Measurements from ENCODE around the gene PEX10.

DNA sequence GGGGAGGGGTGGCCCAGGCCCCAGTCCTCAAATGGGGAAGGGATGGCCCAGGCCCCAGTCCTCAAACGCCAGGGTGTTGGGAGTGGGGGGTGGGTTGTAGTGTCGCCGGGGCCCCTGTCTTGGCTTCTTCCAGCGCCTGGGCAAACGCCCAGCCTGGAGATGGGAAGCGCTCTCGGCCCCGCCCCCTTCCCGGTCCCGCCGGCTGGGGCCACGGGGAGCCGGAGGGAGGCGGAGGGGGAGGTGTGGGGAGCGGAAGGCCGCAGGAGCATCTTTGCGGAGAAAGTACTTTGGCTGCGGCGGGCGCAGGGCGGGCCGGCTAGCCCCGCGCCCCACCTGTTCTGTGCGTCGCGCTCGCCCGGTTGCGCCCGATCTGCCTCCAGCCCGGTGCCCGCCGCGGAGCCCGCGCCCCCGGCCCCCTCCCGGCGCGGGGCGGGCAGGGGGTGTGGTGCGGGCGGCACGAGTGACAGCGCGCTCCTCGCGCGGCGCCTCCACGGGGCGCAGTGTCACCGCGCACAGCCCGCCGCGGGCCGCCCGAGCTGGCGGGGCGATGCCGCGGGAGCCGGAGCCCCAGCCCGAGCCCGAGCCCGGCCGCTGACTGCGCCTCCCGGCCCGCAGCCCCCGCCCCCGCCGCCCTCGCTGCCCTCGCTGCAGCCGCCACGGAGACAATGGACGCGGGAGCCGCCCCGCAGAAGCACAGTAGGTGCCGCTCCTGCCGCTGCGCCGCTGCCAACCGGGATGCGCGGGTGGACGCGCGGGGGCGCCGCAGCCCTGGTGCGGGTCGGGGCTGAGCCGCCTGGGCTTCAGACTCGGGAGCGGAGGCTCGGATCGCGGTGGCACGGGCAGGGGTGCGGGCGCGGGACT, 31.1 kb upstream of the PEX10 start:
- TF ChIP-seq EGR1 (IDR thresholded peaks at IDR 0.05; ENCODE audit: low read depth in 2 of 2) = no peak
- no peak for TF ChIP-seq MAX (IDR thresholded peaks at IDR 0.05)
- TF ChIP-seq SP1 (IDR thresholded peaks at IDR 0.05) = no peak
- TF ChIP-seq, protein P1, sequence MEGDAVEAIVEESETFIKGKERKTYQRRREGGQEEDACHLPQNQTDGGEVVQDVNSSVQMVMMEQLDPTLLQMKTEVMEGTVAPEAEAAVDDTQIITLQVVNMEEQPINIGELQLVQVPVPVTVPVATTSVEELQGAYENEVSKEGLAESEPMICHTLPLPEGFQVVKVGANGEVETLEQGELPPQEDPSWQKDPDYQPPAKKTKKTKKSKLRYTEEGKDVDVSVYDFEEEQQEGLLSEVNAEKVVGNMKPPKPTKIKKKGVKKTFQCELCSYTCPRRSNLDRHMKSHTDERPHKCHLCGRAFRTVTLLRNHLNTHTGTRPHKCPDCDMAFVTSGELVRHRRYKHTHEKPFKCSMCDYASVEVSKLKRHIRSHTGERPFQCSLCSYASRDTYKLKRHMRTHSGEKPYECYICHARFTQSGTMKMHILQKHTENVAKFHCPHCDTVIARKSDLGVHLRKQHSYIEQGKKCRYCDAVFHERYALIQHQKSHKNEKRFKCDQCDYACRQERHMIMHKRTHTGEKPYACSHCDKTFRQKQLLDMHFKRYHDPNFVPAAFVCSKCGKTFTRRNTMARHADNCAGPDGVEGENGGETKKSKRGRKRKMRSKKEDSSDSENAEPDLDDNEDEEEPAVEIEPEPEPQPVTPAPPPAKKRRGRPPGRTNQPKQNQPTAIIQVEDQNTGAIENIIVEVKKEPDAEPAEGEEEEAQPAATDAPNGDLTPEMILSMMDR (IDR thresholded peaks at IDR 0.05; ENCODE audit: low read depth, low read length, missing input control) = no peak
- no peak for TF ChIP-seq RAD21 (IDR thresholded peaks at IDR 0.05)
- TF ChIP-seq, protein P2, sequence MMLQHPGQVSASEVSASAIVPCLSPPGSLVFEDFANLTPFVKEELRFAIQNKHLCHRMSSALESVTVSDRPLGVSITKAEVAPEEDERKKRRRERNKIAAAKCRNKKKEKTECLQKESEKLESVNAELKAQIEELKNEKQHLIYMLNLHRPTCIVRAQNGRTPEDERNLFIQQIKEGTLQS (IDR thresholded peaks at IDR 0.05) = no peak
- TF ChIP-seq, protein P3, sequence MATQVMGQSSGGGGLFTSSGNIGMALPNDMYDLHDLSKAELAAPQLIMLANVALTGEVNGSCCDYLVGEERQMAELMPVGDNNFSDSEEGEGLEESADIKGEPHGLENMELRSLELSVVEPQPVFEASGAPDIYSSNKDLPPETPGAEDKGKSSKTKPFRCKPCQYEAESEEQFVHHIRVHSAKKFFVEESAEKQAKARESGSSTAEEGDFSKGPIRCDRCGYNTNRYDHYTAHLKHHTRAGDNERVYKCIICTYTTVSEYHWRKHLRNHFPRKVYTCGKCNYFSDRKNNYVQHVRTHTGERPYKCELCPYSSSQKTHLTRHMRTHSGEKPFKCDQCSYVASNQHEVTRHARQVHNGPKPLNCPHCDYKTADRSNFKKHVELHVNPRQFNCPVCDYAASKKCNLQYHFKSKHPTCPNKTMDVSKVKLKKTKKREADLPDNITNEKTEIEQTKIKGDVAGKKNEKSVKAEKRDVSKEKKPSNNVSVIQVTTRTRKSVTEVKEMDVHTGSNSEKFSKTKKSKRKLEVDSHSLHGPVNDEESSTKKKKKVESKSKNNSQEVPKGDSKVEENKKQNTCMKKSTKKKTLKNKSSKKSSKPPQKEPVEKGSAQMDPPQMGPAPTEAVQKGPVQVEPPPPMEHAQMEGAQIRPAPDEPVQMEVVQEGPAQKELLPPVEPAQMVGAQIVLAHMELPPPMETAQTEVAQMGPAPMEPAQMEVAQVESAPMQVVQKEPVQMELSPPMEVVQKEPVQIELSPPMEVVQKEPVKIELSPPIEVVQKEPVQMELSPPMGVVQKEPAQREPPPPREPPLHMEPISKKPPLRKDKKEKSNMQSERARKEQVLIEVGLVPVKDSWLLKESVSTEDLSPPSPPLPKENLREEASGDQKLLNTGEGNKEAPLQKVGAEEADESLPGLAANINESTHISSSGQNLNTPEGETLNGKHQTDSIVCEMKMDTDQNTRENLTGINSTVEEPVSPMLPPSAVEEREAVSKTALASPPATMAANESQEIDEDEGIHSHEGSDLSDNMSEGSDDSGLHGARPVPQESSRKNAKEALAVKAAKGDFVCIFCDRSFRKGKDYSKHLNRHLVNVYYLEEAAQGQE (IDR thresholded peaks at IDR 0.05) = no peak
- TF ChIP-seq YY1 (IDR thresholded peaks at IDR 0.05) = no peak
- TF ChIP-seq TAF1 (conservative IDR thresholded peaks at IDR 0.05) = no peak
- TF ChIP-seq HNF4G (IDR thresholded peaks at IDR 0.05) = no peak
